Muscle of leg (tissue), 11 donors: ENCODE measurements around the gene MT1H. TPM values are rescaled to one million over a fixed set of nuclear protein-coding genes. Genes with fewer than 3 reads are reported as not detected.

Source experiments
- DNase-seq: peaks from one replicate; pipeline ENCODE4 v3.0.0; 2013
- H3K27ac ChIP-seq: one replicate; pipeline ENCODE4 v1.5.1; 2013; ENCODE audit warnings: mild to moderate bottlenecking, low read length, control low read depth
- H3K27me3 ChIP-seq: one replicate; pipeline ENCODE4 v1.6.1; 2013; ENCODE audit warnings: low read length; ENCODE audit not compliant: control insufficient read depth, insufficient read depth
- H3K36me3 ChIP-seq: one replicate; pipeline ENCODE4 v1.6.1; 2013; ENCODE audit warnings: low read length; ENCODE audit not compliant: control insufficient read depth, insufficient read depth
- H3K4me1 ChIP-seq: one replicate; pipeline ENCODE4 v1.6.1; 2013; ENCODE audit warnings: low read length; ENCODE audit not compliant: control insufficient read depth, insufficient read depth
- H3K4me3 ChIP-seq: one replicate; pipeline ENCODE4 v1.5.1; 2013; ENCODE audit warnings: low read length, control low read depth
- H3K9me3 ChIP-seq: replicated peaks from 2 replicates; pipeline ENCODE4 v1.6.1; 2013; ENCODE audit warnings: low read depth, low read length; ENCODE audit not compliant: control insufficient read depth
- WGBS: methylation state at CpG from one replicate; pipeline ENCODE4 v1.1.5; 2013; ENCODE audit warnings: missing lambda C conversion rate; ENCODE audit not compliant: insufficient coverage; 5-methylcytosine and 5-hydroxymethylcytosine counted together
- polyA plus RNA-seq, 8 donors: library from polyadenylated mRNA; unstranded; fragments of 120-200 nt; gene quantifications; one replicate each; pipeline versions ENCODE4 v1.2.1 to v1.2.3, GENCODE V29; 2013; ENCODE audit warnings: inconsistent platforms in 1 of 8, low replicate concordance in 1 of 8; ENCODE audit not compliant: insufficient read length in 8 of 8, insufficient read depth in 1 of 8
- total RNA-seq: library from RNA; stranded (reverse); fragments of 120-200 nt; gene quantifications from one replicate; pipeline ENCODE4 v1.2.4, GENCODE V29; 2013

The MT1H gene
- total and polyA plus RNA-seq, 9 donors = 0.40 to 8.7 (median 5.1) TPM; not detected in 4

- Histone ChIP-seq H3K4me3 (no peak overlapping the region), H3K27me3 (peaks cover 5% of the 10 kb centered on the region), H3K27ac (no peak overlapping the region), H3K4me1 (no peaks in the 10 kb centered on the region), H3K9me3 (peaks cover 6% of the 10 kb centered on the region), H3K36me3 (no peaks in the 10 kb centered on the region)
- no peak for DNase-seq
- 83% methylated on average over 5 of the region's 5 CpGs for WGBS
These were observed 28.0 kb downstream of the MT1H start for GRCh38 chr16:56697456-56698155.

DNA sequence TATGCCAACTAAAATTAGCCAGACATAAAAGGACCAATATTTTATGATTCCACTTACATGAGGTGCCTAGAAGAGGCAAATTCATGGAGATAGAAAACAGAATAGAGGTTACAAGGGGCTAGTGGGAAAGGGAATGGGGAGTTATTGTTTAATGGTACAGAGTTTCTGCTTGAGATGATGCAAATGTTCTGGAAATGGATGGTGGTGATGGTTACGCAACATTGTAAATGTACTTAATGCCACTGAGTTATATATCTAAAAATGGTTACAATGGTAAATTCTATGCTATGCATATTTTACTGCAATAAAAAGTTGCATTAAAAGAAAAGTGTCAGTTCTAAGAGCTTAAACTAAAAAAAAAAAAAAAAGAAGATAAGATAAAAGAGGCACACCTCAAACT, 30.6 kb downstream of the MT1H start:
- DNase-seq = no peak
- H3K4me1 ChIP-seq = no peaks in the 10 kb centered on the region
- H3K9me3 ChIP-seq = peaks cover 6% of the 10 kb centered on the region
- no peak overlapping the region for H3K4me3 ChIP-seq
- H3K27me3 ChIP-seq = peaks cover 5% of the 10 kb centered on the region
- H3K36me3 ChIP-seq = no peaks in the 10 kb centered on the region
- no CpG with 5 or more reads among the region's 1 CpG for WGBS
- H3K27ac ChIP-seq = no peak overlapping the region

DNA sequence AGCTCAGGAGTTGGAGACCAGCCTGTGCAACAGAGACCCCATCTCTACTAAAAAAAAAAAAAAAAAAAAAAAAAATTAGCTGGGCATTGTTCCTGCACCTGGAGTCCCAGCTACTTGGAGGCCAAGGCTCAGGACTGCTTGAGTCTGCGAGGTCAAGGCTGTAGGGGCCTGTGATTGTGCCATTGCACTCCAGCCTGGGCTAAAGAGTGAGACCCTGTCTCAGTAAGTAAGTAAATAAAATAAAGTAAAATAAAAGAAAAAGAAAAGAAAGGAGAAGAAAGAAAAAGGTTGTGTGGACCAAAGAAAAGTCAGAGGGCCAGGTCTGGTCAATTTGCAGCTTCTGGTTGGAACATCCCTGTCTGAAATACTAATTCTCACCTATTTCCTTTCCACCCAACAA, 31.0 kb downstream of the MT1H start:
- DNase-seq = no peak
- Histone ChIP-seq H3K27ac (no peak overlapping the region), H3K4me3 (no peak overlapping the region), H3K4me1 (no peaks in the 10 kb centered on the region), H3K9me3 (peaks cover 6% of the 10 kb centered on the region), H3K27me3 (peaks cover 7% of the 10 kb centered on the region), H3K36me3 (no peaks in the 10 kb centered on the region)
- WGBS = 100% methylated on average over 1 of the region's 1 CpG

DNA sequence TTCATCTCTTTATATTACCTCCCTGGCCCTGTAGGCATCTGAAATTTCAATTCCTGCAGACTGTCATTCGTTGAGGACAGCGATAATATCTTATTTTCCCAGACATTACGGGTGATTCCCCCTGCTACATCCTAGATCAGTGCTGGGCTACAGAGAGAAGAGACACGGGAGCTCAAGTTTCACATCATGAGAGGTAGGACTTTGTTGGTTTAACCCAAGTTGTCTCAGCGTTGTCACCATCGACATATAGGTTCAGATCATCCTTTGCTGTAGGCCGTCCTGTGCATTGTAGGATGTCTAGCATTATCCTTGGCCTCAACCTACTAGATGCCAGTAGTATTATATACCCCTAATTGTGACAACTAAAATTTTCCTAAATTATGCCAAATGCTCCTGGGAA, 31.9 kb downstream of the MT1H start:
- Histone ChIP-seq H3K27ac (no peak overlapping the region), H3K4me1 (no peaks in the 10 kb centered on the region), H3K9me3 (peaks cover 6% of the 10 kb centered on the region), H3K36me3 (no peaks in the 10 kb centered on the region), H3K27me3 (peaks cover 7% of the 10 kb centered on the region), H3K4me3 (no peak overlapping the region)
- no peak for DNase-seq
- 53% methylated on average over 4 of the region's 7 CpGs for WGBS

- H3K36me3 ChIP-seq = no peaks in the 10 kb centered on the region
- WGBS = 71% methylated on average over 1 of the region's 5 CpGs
- no peaks in the 10 kb centered on the region for H3K4me1 ChIP-seq
- H3K4me3 ChIP-seq = no peak overlapping the region
- H3K27me3 ChIP-seq = peaks cover 2% of the 10 kb centered on the region
- H3K27ac ChIP-seq = no peak overlapping the region
- no peaks in the 10 kb centered on the region for H3K9me3 ChIP-seq
- DNase-seq = no peak
These were observed 33.2 kb downstream of the MT1H start for GRCh38 chr16:56702836-56703235.

DNA sequence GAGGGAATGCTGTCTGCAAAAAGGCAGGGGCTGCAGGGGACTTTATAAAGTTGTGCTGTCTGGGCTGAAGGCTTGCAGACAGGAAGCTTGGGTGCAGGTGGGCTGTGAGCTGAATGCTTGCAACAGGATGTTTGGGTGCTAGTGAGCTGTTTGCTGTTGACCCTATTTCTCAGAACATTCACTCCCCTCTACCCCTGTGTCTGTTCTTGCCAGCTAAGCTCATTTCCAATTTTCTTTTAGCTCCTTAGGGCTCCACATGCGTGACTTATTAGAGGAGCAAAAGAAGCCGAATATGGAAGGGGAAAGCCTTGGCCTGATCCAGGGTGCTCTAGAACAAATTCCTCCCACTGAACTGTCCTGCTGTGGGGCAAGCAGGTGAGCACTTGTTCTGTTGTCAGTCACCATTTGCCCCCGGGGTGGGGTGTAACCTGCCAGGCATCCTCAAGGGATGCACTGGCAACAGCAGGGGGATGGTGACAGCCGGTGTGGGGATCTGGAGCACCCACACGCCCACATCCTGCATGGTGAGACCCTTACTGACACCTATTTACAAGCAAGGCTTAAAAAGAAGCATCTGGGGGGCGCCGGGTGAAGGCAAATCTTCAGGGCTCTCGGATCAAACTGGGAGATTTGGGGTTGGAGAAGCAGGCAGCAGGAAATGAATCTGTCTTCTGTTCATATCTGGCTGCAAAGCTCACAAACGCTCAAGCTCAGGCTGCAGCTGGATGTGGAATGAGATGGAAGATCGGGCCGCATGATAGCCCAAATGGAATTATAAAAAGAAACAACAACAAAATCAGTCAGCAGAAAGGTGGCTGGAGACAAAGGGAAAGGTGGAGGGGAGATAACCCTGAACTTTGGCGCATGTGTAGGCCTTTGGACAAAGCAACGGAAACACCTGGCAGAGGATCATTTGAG, 39.2 kb downstream of the MT1H start:
- H3K9me3 ChIP-seq = no peaks in the 10 kb centered on the region
- DNase-seq = no peak
- no peak overlapping the region for H3K27ac ChIP-seq
- no peaks in the 10 kb centered on the region for H3K36me3 ChIP-seq
- H3K27me3 ChIP-seq = peaks cover 4% of the 10 kb centered on the region
- H3K4me1 ChIP-seq = no peaks in the 10 kb centered on the region
- WGBS = 44% methylated on average over 7 of the region's 13 CpGs
- H3K4me3 ChIP-seq = no peak overlapping the region

GRCh38 chr16:56709443-56710040, 39.9 kb downstream of the MT1H start:
- H3K27me3 ChIP-seq = peaks cover 4% of the 10 kb centered on the region
- 22% methylated on average over 1 of the region's 4 CpGs for WGBS
- H3K27ac ChIP-seq = no peak overlapping the region
- H3K9me3 ChIP-seq = no peaks in the 10 kb centered on the region
- no peaks in the 10 kb centered on the region for H3K36me3 ChIP-seq
- no peak for DNase-seq
- H3K4me3 ChIP-seq = no peak overlapping the region
- H3K4me1 ChIP-seq = no peaks in the 10 kb centered on the region

- no peak for DNase-seq
- WGBS = 29% methylated on average over 1 of the region's 3 CpGs
- Histone ChIP-seq H3K36me3 (no peaks in the 10 kb centered on the region), H3K4me3 (no peak overlapping the region), H3K4me1 (no peaks in the 10 kb centered on the region), H3K27ac (no peak overlapping the region), H3K27me3 (peaks cover 4% of the 10 kb centered on the region), H3K9me3 (no peaks in the 10 kb centered on the region)
These were observed 40.6 kb downstream of the MT1H start for GRCh38 chr16:56710181-56710737.

DNA sequence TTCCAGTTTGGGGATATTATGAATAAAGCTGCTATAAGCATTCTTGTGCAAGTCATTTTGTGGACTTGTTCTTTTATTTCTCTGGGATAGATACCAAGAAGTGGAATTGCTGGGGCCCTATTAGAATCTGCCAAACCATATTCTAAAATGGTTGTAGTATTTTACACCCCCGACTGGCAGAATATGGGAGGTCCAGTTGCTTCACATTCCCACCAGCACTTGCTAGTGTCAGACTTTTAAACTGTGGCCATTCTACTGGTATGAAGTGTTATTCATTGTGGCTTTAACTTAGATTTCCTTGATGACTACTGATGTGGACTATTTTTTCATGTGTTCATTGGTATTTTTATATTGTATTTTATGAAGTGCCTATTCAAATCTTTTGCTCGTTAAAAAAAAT, 42.2 kb downstream of the MT1H start:
- Histone ChIP-seq H3K4me3 (no peak overlapping the region), H3K4me1 (no peaks in the 10 kb centered on the region)

DNA sequence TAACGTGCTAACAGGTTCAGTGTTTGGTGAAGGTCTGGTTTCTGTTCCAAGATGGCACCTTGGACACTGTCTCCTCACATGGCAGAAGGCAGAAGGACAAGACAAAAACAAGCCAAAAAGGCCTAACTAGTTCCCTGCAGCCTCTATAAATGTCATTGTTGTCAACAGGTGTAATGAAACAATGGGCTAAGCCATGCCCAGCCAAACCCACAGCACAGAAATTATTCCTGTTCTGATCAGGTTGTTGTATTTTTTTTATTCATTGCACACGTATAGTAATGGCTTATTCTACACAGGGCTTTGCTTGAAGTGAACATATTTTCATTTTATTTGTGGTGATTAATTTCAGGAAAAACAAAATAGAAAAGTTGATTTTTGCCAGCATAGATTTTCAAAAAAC, 44.2 kb downstream of the MT1H start:
- WGBS = no CpG with 5 or more reads among the region's 2 CpGs
- DNase-seq = no peak
- H3K9me3 ChIP-seq = no peaks in the 10 kb centered on the region
- H3K27ac ChIP-seq = no peak overlapping the region
- H3K4me3 ChIP-seq = no peak overlapping the region
- H3K36me3 ChIP-seq = no peaks in the 10 kb centered on the region
- no peaks in the 10 kb centered on the region for H3K4me1 ChIP-seq
- peaks cover 3% of the 10 kb centered on the region for H3K27me3 ChIP-seq

More for the DNA sequence above, 42.2 kb downstream of the MT1H start:
- no peak for DNase-seq
- peaks cover 3% of the 10 kb centered on the region for H3K27me3 ChIP-seq
- H3K36me3 ChIP-seq = no peaks in the 10 kb centered on the region
- no peak overlapping the region for H3K27ac ChIP-seq
- no peaks in the 10 kb centered on the region for H3K9me3 ChIP-seq
- WGBS = no CpG with 5 or more reads among the region's 2 CpGs
